HG03159 (cell line): ENCODE results near the gene SELP.

ENCODE experiments used
- ATAC-seq: cut with Tn5 transposase; IDR thresholded peaks from one replicate; pipeline ENCODE4 v1.9.1; 2021; ENCODE audit warnings: mild to moderate bottlenecking, moderate library complexity; ENCODE audit not compliant: unreplicated experiment

Gene SELP

DNA sequence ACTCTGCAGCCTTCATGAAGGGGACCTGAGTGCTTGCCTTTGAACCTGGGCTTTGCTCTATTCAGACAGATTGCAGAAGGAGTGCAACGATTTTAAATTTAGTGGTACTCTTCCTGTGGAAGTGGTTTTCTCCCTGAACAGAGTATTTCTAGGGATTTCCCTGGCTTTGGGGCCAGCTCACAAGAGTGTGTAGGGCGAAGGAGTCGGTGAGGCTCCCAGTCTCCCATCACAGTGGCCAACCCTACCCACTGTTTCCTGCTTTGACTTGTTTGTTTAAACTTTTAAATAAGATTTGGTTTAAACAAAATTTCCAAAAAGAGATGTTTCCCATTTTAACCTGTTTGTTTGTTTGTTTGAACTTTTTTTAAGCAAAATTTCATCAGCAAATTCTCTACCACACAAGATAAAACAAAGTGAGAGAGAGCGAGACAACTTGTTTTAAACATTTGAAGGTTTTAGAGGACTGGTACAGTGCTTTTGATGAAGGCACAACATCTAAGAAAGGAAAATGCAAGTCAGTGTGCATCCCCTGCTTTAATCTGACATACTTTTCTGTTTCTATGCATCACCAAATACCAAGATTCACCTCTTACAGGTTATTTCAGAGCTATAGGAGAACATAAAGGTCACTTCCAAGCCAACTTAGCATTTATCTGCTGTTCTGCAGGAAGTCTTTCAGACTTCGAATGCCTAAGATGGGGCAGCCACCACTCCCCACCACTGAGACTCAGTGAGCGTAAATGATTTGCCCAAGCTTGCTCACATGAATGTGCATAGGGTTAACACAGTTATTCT lies 6.6 kb downstream of the SELP start:
- no peak for ATAC-seq

DNA sequence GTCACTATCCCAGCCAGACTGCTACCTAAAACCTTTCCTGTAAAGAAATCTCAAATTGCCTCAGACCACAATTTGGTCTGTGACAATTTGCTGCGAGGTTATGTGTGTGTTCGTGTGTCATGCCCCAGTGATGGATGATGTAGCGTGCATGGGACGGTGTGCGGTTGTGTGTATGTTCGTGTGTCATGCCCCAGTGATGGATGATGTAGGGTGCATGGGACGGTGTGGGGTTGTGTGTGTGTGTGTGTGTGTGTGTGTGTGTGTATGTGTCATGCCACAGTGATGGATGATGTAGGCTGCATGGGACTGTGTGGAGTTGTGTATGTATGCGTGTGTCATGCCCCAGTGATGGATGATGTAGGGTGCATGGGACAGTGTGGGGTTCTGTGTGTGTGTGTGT lies 9.4 kb downstream of the SELP start:
- ATAC-seq: no peak

DNA sequence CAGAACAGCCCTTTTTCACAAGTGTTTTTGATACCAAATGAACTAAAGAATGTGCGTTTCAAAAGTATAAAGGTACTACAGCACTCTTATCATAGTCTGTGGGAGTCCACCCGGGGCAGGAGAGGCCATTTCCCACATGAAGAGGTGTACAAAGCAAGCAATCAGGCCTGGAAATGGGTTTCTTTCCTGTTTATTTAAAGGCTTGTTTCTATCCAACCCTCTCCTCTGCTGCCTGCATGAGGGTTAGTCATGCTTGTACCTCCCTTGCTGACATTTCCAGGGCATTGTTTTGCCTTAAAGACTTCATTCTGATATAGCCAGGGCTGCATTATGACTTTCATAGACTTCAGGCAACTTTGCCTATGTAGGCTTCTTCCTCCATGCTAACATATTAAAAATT lies 11.6 kb downstream of the SELP start:
- ATAC-seq: no peak

DNA sequence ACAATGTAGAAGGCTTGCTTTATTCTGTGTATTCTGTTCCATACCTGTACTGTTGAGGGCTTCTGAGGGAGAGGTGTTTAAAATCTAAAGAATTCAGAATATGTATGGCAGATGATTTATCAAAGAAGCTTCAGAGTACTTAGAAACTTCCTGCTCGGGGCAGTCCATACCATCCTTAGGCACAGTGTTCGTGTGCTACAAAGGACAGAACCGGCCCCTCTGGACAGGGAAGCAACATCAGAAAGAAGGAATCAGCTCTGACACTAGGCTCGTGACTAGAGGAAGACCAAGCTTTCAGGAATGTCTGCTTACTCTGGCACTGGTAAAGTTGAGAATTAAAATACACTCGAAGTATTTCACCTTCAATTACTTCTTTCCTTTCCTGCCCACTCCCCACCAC lies 14.1 kb downstream of the SELP start:
- ATAC-seq: no peak

DNA sequence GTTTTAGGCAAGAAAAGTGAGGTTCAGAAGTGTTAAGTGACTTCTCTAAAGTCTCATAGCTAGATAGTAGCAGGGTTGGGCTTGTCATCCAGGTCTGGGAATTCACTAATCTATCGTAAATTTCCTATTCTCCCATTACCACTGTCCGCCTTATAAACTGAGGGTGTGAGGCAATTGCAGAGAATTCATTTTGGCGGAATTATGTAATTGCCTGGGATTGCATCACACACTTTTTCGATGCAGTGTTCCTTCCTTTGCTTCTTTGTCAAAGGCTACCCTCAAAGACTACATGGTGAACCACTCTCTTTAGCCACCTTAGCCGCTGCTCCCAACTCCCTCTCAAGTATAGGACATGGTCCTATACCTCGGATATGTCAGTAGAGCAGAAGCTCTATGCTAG lies 19.1 kb downstream of the SELP start:
- ATAC-seq: no peak

DNA sequence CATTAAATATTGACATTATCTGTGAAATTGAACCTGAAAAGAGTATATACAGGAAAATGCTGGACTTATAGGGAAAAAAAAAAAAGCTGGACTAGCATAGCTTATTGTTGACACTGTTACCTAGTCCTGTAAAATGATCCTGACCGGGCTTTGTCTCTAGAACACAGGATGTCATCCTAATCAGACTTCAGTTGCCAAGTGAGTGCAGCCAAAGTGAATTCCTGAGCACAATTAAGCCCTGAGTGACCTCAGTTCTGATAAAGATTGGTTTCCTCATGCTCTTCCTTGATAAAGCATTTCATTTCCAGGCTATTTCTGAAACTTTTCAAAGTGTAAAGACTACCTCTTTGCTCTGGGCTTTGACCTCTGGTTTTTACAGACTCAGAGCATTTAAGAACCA lies 19.8 kb downstream of the SELP start:
- ATAC-seq: no peak

DNA sequence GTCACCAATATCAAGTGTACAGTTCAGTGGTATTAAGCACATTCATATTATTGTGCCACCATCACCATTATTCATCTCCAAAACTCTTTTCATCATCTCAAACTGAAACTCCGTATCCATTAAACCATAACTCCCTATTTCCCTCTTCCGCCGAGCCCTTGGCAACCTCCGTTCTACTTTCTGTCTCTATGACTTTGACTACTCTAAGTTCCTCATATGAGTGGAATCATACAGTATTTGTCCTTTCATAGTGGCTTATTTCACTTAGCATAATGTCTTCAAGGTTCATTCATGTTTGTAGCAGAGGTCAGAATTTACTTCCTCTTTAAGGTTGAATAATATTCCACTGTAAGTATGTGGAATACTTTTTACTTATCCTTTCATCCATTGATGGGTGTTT lies 21.7 kb downstream of the SELP start:
- ATAC-seq: no peak

DNA sequence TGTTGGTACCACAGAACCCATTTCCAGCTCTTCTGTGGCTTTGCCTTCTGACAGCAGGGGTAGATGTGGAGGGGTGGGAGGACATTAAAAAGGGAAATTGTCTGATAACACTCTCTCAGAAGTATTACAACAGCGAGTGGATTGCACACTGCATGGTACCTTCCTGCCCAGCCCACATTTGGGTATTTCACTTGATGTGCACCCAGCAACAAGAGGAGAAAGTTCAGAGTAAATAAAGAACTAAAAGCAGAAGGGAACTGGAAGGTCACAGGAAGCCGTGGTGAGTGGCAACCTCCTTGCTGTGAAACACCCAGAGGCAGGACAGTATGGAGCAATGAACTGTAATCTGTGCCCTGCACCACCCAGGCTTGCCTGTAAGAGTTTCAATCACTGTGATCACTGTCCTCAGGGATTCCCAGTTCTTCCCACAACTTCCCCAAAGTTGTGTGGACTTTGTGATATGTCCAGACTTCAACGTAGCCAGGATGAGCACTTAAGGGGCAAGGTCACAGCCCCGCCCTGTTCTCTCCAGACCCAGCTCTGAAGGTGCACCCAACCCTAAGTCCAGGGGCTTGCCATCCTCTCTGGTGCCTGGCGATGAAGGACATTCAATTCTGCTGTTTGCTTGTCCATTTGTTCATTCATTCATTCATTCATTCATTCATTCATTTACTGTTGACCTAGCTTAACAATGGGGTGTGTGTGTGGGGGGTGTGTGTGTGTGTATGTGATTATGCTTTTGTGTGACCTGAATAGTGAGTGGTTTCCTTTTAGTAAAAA lies 25.0 kb downstream of the SELP start:
- peak; percentile 56 for ATAC-seq

DNA sequence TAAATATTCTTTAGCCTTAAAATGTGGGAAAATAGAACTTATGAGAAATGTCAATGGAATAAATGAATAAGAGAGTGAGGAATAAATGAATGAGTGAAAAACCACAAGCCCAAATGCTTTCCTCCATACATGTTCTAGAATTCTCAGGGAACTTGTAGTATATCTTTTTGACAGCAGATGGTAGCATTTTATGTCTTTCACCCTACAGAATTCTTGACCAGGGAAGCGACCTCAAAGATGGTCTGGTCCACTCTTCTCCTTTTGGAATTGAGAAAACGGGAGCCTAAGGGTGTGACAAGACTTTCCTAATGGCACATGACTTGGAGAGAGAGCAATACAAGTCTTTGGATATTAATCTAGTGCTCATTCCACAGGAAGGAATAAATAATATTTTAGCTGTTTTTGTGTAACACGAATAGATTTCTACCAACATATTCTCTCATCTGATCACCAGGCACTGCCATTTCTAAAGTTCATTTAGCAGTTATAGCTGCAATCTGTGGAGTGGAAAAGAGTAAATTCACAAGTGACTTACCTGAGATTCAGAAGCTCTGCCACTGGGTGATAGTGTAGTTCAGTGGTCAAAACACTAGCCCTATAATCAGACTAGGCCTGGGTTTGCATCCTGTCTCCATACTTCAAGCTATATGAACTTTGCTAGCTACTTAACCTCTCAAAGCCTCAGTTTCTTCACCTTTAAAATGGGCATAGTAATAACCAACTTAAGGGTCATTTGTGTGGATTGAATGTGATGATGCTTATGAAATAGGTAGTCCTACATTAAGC lies 28.6 kb downstream of the SELP start:
- ATAC-seq: no peak

DNA sequence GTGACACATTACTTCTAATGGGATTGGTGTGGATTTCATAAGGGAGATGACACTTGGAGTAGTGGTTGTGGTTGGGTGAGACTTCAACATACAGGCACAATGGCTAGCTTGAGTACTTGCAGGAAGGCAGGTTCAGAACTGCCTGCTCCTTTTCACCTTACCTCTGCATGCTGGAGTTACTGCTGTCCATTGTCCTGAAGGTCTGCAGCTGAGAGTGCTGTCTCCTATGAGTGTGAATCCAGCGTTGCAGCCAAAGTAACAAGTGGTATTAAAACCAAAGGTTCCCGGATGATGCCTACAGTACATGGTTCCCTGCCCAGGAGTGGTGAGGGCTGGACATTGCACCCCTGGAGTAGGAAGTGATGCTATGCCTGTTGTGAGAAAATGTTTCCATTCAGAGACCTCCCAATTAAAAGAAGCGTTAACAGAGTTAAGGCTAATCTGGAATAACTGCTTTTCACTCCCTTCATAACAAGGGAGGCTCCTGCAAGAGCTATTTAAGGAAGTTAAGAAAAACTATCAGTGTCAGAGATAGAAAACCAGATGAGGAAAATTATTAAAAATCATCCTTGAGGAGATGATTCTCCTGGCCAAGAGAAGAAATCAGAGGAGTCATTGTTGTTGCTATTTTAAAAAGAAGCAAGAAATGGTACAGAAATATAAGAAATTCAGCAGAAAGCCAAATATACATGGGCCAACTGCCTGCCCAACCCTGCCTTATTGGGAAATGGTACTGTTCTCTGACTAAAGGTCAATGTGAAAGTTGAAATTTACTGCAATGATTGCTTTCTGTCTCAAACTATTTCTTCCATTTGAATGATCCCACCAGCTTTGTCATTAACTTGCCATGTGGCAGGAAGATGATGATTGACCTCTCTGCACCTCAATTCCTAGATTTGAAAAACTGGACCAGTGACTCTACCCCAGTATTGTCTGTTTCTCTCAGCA lies 33.9 kb downstream of the SELP start:
- ATAC-seq: no peak

DNA sequence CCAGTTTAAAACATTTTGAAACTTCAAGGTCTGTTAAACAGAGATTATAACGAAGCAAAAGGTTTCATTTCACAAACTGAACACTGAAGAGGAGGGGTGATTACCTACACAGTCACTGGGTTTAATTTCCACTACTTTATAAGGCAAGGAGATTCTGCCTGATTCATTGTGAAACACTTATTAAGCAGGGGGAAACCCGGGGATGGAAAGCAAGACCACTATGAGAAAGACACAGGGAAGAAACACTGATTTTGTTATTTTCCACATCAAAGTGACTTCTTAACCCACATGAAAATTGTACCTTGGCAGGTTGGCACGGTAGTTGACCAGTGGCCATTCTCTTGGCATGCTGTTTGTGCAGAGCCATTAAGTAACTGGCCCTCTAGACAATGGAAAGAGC lies 35.5 kb downstream of the SELP start:
- no peak for ATAC-seq

DNA sequence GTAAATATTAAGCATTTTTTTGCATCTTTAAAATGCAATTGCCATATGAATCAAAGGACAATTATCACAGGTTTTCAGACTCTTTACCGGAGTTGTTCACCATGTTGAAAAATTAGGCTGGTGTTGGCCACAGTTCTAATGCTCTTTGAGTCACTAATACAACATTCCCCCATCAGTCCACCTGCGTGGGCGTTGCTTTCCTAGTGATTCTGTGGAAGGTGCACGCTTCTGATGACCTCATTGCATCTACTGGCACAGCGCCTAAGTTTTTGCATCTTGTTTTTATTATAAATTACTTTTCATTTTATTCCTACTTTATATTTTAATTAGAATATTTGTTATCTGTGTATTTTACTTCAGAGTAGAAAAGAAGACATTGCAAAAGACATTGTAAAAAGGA lies 39.0 kb downstream of the SELP start:
- ATAC-seq: no peak

DNA sequence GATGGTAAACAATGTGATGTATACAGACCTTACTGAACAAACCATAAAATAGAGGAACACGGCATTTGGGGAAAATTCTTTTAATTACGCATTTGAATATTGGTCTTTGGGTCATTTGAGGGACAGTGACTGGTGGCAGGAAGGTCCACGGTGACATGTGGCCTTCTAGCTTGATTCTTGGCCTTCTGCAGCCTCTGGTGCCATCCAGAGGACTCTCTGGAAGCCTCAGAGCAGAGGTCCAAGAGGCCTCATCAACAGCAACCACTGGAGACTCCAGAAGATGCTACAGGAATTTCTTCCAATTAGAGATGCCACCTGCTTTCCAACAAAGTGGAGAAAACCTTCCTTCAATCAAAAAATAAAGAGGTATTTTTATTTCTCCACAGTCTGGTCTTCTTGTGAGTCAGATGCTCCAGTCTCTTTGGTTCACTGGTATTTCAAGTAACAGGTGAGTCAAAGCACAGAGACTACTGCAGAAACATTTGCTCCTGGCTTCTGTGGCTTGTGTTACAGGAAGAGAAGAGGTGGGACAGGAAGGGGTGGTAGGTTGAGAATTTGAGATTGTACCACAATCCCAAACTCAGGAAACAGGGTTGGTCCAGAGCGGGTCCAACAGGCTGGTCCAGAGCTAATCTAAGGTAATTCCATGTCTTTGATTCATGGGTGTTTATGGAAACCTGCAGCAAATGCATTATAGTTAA lies 41.0 kb downstream of the SELP start:
- no peak for ATAC-seq

DNA sequence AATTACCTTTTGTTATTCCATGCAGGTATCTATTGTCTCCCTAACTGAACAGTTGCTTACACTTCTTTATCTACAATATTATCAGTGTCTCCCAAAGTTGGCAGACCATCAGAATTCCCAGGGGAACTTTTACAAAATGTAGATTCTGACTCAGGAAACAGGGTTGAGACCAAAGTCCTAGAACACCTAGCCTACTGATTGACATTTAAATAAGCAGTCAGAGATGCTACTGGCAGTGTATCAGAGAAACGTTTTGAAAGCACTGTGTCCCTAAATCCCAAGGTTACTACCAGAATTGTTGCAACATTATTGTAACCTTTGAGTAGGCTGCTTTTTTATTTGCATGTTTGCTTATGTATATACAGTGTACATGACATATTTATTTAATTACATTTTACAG lies 41.8 kb downstream of the SELP start:
- no peak for ATAC-seq

DNA sequence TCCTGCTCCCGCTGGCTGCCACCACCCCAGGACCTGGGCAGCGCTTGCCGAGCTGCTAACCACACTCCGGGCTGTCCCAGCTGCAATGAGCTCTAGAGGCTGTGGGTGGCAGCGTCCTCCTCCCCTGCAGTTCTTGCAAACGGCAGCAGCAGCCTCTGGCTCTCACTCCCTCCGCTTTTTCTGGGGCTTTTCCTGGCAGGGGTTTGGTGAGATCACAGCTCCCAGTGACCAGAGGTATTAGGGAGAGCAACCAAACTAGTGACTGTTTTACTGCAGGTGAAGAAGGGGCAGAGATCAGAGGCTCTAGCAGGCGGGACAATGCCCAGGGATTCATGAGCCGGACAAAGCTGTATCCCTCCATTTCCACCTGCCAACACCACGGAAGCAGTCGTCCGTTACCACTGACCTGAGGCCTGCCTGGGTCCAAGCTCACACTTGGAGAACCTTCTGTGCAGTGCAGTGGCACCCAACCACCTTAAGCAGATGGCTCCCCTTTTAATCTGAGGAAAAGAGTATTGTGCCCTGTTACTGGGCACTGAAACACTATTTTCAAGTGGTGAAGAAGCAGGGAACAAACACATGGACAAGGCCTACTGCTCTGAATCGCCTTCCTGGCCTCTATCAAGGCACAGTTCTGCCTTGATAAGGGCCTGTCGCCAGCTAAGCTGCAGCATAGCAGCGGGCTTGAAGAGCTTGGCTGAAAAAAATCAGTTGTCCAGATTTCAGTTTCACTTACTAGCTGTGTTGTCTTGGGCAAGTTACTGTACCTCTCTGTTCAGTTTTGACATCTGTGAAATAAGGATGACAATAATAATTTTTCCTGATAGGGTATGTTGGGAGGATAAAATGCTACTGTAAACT lies 43.3 kb downstream of the SELP start, which contains the start of gene F5:
TSS of gene F5 (minus strand) at position 87 of the 861 bp plus-strand sequence. CDS start 95 bp downstream, outside the sequence.
- ATAC-seq: peak; percentile 97

DNA sequence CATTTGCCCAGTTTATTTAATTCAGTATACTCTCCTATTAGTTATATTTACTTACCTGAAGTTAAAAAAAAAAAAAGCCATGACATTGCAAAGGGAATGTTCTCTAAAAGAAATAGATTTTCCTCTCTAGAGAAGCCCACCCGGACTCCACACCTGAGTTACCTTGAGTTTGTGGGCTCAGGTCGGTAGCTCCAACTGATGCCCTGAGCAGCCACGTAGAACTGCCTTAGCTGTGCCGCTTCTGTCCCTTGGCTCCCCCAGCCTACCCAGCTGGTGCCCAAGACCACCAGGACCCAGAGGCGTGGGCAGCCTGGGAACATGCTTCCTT lies 43.9 kb downstream of the SELP start:
- ATAC-seq: peak; percentile 19

DNA sequence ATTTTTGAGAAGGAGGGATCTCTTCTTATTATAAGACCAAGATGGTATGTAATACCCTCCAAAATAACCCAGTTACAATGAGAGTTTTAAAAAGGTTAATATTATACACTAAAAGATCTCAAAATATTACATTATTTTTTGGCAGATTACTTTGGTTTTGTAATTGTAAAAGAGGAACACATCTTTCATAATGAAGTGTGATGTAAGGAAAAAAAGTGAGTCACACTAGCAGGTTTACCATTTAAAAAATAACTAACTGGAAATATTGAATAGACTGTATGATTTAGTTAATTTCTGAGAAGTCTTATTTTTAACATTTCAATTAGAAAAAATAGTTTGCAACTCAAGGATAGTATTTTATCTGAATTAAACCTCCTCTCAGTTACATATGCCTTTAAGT lies 44.7 kb downstream of the SELP start:
- ATAC-seq: no peak

DNA sequence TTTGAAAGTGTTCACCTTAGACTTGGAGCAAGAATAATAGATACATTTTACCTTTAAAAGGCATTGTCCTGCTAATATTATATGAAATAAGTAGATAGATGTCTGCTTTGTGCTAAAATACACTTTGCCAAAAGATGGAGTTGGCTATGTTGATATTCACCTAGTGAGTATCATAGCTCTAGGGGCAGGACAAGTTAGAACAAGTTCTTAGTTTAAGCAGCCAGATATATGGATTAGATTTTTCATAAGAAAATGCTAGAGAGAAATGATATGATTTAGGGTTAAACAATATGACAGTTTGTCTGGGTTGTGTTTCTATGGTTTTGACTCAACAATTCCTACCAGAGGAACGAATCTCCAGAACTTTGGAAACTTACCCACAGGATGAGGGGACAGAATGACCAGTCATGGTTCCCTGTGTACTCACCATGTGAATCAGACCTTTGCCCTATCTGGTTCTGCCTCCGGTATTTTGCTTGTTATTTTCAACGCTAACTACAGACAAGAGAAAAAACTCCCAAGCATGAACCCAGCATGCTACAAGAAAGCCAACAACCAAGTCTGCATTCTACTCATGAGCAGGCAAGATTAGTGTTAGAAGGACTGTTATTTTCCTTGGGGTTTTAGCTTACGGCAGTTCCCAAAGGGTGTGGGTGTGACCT lies 45.3 kb downstream of the SELP start:
- no peak for ATAC-seq
